Keratinocyte (primary cell): ENCODE measurements around the gene MFNG.

Experiments
- EZH2 ChIP-seq: IDR thresholded peaks from one replicate; pipeline ENCODE4 v1.6.1; 2012; ENCODE audit warnings: inconsistent platforms, mild to moderate bottlenecking, low read length, moderate library complexity
- TF ChIP-seq, protein P1 (sequence below), 3 experiments: IDR thresholded peaks in 1 of 3; conservative IDR thresholded peaks in 1 of 3; optimal IDR thresholded peaks in 1 of 3; 2 replicates in 2 of 3; 3 replicates in 1 of 3; pipeline versions ENCODE3 to v1.5.1; 2011; ENCODE audit warnings: low read length in 3 of 3, mild to moderate bottlenecking in 3 of 3, moderate library complexity in 2 of 3, control low read depth in 1 of 3, inconsistent platforms in 1 of 3; ENCODE audit not compliant: insufficient read depth in 2 of 3; ENCODE audit errors: extremely low read depth in 1 of 3

DNA sequence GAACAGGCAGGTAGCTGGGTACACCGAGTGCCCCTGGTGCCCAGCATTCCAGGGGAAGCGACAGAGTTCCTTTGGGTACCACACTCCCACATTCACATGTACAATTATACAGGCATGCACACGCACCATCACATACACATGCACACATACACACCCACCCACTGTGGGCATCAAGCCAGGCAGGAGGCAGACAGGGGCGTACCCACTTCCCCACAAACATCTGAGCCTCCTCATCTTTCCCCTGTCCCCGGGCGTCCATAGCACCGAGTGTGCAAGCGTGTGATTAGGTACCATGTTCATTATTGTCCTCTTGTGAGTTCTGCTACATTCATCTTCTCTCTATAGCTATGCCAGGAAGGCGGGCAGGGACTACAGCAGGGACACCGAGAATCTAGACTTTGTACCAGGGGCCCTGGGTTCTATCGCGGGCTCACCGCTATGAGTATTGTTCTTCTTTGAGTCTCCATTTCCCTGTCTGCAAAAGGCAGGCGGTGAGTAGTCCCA lies 35.1 kb upstream of the MFNG start:
- TF ChIP-seq, protein P1, sequence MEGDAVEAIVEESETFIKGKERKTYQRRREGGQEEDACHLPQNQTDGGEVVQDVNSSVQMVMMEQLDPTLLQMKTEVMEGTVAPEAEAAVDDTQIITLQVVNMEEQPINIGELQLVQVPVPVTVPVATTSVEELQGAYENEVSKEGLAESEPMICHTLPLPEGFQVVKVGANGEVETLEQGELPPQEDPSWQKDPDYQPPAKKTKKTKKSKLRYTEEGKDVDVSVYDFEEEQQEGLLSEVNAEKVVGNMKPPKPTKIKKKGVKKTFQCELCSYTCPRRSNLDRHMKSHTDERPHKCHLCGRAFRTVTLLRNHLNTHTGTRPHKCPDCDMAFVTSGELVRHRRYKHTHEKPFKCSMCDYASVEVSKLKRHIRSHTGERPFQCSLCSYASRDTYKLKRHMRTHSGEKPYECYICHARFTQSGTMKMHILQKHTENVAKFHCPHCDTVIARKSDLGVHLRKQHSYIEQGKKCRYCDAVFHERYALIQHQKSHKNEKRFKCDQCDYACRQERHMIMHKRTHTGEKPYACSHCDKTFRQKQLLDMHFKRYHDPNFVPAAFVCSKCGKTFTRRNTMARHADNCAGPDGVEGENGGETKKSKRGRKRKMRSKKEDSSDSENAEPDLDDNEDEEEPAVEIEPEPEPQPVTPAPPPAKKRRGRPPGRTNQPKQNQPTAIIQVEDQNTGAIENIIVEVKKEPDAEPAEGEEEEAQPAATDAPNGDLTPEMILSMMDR (optimal IDR thresholded peaks at IDR 0.05 in 1 of 3, IDR thresholded peaks at IDR 0.05 in 1 of 3, conservative IDR thresholded peaks at IDR 0.05 in 1 of 3; ENCODE audit: extremely low read depth in 1 of 3, insufficient read depth in 2 of 3, low read length in 3 of 3) = no peak
- TF ChIP-seq EZH2 = no peak
